HG03342 (cell line): ENCODE results near the gene CDH20.

ENCODE experiments used
- ATAC-seq: cut with Tn5 transposase; IDR thresholded peaks from one replicate; pipeline ENCODE4 v1.9.1; 2021; ENCODE audit warnings: mild to moderate bottlenecking, moderate library complexity; ENCODE audit not compliant: unreplicated experiment

The CDH20 gene

DNA sequence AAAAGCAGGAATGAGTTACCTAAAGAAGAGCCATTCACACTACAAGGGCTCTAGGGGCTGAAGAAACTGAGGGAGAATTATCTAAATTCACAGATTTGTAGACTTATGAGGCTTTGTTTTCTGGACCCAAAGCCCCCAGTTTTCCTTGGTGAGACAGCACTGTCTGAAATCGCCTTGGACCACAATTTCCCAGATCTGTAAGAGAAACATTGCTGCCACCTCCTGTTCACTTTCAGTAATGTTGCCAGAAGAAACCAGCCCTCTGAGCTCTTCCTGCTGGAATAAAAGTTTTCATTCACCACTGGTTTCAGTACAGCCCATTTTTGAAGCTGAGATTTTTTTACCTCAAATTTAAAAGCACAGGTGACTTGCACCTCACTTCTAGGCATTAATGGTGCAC lies 169.2 kb downstream of the CDH20 start:
- peak; percentile 73 for ATAC-seq

DNA sequence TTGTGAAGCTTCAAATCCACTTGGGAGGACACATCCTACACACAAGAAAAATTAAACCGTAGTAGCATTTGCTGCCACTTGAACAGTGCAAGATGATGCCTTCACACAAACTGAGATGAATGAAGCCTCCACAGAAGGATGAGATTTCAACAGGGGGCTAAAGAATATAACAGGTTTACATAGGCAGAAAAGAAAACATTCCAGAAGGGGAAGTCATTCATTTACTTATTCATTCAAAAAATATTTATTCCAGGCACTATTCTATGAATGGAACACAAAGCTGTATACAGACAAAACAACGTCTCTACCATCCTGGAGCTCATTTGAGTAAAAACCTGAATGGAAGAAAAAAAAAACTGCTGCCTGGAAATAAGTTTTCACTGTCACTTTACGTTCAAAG lies 170.5 kb downstream of the CDH20 start:
- no peak for ATAC-seq

DNA sequence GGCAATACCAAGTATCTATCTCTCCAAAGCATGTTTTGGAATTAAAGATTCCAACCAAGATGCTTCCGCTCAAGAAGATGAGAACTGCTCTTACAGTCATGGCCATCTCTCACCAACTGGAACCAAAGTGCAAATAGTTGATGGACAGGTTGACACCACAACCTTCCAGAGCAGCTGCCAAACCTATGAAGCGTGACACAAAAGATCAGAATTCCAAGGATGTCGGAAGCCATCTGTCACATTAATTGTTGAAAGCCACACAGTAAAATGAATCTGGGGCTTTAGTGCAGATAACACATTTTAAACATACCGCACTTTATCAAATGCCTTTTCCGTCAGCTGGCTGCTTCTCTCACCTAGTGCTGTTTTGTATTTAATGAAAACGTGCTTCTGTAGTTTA lies 195.7 kb downstream of the CDH20 start:
- no peak for ATAC-seq

DNA sequence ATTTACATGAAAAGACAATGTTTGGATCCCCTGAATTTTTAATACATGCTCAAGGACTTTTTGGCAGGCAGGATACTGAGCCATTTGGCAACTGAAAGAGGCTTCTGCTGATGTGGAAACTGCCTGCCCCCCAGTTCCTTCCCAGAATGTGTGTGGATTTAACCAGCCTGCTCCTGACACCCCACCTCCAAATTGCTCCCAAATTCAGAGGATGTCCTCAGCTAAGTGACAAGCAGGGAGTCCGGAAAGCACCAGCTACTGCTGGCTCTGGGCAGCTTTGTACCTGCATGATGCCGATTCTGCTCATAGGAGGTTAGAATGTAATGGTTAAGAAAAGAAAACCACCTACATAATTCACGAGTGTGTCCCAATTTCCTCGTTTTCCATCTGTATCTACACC lies 197.5 kb downstream of the CDH20 start:
- no peak for ATAC-seq

DNA sequence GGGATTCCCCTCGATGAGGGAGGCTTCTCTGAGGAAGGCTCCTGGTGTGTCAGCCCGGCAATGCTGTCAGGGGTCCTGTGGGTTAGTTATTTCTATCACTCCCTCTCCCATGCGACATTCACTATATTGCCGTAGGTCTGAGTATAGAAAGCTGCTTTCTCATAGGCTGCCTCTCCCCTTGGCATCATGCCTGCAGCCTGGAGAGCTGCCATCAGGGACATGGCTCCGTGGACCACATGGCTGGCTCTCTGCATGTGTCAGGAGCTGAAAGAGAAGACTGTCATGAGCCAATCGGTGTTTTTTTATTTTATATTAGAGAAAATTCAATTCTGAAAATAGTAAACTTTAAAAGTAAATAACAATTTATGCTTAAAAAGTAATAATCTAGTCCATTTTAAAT lies 198.0 kb downstream of the CDH20 start:
- no peak for ATAC-seq

DNA sequence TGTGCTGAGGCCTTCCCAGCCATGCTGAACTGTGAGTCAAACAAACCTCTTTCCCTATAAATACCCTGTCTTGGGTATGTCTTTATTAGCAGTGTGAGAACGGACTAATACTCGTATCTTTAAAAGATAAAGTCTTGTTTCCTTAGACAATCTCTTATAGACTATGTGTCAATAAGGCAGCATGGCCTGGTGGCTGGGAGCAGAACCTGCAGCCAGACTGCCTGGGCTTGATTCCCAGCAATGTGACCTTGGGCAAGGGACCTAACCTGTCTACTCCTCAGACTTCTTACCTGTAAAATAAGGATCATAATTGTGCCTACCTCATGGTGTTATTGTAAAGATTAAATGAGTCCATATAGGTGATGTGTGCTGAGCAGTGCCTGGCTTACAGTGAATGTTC lies 198.7 kb downstream of the CDH20 start:
- ATAC-seq = no peak

DNA sequence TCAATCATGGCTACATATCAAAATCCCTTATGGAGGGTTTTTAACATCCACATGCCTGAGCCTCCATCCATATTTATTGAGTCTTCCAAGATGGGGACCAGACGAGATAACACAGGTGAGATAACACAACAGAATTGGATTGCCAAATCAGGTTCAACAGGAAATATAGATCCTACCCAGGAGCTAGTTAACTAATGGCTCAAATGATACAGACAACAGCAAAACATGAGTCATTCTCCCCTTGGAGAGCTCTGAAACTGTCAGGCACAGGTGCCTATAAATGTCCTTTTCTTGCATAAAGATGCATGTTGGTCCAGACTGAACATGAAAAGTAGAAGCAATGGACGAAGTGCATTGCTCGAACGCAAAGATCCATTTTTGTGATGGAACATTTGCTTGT lies 202.2 kb downstream of the CDH20 start:
- ATAC-seq = no peak

DNA sequence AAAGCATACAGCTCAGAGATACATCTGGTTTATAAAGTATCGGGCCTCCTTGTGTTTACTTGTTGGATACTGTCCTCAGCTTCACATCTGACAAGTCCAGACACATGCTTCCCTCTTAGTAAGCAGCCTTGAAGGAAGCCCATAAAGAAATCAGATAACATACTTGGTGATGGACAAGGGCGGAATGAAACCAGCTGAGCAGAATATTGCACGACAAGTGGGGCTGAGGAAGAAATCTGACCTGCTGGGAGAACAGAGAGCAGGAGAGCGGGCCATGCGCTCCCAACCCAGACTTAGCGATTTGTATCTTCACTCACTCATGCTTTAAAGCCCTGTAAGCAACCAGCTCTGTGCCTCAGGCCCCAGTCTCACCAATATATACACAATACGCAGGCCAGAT lies 208.4 kb downstream of the CDH20 start:
- no peak for ATAC-seq

DNA sequence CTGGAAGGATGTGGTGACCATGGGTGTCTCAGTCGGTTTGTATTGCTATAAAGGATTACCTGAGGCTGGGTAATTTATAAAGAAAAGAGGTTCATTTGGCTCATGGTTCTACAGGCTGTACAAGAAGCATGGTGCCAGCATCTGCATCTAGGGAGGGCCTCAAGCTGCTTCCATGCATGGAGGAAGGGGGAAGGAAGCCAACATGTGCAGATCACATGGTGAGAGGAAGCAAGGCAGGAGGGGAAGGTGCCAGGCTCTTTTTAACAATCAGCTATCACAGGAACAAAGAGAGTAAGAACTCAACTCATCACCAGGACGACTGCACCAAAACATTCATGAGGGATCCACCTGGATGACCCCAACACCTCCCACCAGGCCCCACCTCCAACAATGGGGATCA lies 209.4 kb downstream of the CDH20 start:
- no peak for ATAC-seq

DNA sequence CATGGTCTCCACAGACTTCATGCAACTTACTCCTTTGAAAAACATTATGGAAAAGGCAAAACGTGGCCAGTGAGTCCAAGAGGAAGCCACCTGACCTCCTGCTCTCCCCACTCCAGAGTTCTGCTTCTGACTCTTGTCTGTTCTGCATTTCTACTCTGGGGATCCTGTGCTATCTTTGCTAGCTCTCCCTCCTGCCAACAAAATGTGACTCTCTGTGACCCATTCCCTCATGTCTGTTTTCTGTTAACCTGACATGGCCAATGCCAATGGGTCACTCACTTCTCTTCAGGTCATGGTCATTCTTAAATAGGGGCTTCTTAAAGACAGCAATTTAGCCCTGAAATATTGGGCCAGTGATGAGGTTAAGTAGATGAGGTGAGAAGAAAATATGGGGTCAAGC lies 210.3 kb downstream of the CDH20 start:
- ATAC-seq = no peak

DNA sequence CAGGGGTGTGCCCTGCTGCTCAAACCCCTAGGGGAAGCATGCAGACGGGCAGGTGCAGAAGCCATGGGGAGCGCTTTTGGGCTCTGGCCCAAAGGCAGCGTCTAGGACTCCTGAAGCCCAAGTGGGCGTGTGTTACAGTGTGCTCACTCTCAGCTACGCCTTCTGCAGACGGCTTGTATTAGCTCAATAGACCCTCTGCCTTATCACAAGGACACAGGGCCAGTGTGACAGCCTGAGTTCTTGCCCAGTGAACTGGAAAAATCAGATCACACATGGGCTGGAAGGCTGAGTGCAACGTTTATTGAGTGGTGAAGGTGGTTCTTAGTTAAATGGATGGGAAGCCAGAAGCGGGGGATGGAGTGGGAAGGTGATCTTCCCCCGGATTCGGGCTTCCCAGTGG lies 210.9 kb downstream of the CDH20 start:
- no peak for ATAC-seq

DNA sequence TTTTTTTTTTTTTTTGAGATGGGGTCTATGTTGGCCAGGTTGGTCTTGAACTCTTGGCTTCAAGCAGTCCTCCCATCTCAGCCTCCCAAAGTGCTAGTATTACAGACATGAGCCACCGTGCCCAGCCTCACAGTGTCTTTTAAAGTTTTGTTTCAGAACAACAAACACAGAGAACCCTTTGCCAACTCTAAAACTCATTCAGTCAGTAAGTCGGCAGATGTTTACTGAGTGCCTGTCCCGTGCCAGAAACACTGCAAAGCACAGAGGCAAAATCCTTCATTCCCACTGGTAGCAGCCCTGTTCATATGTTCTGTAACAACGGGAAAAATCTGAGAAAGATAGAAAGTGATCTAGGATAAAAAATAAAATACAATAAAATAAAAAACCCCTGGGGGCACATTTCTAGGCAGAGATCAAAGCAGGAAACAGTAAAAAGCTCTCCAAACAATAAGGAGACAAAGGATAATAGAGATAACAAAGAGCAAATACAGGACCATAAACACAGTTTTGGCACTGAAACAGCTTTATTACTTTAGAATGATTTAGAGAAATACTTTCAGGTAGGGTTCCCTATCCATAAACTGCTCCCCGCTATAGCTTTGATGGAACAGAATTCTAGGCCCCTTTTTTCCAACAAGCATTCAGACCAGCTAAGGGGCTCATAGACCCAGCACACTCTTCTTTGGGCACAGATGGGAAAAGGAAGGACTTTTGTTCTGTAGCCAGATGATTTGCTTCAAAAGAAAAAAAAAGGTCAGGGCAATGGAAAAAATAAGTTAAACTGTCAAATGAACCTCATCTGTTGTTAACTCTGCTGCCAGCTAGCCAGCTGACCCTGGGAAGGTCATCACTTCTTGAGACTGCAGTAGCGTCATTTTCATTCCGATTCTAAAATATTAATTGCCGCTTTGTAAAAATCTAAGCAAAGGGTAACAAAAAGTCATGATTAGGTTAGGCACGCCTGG lies 212.3 kb downstream of the CDH20 start:
- ATAC-seq = no peak

DNA sequence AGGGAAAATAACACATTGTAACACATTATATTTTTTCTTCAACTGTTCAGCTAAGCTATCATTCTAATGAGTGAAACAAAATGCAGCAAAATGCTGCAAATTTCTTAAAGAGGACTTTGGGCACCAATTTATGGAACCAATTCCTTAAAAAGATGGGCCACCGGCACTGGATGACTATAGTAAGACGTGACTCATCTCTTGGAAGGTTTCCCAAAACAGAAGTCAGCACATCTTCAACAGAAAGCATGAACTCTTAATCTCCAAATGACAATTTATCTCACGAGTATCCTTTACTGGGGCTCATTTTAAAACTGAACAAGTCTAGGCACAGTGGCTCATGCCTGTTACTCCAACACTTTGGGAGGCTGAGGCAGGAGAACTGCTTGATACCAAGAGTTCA lies 213.4 kb downstream of the CDH20 start:
- no peak for ATAC-seq

DNA sequence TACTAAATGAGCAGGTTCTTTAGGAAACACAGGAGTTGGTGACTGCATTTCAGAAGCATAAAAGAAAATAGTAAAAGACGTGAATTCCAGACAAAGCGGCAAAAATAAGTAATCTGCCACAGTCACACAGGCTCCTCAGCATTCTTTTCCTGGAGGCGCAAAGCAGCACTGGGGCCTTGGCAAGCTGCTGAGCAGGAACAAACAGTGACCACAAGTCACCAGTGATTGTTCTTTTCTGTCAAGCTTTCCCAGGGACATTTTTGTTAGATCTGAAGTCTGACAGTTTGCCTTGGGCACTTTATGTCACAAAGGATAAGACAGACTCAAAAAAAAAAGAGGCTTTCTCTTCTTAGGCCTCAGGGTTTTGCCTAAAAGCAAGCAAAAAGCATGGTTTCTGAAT lies 216.2 kb downstream of the CDH20 start:
- ATAC-seq = no peak

DNA sequence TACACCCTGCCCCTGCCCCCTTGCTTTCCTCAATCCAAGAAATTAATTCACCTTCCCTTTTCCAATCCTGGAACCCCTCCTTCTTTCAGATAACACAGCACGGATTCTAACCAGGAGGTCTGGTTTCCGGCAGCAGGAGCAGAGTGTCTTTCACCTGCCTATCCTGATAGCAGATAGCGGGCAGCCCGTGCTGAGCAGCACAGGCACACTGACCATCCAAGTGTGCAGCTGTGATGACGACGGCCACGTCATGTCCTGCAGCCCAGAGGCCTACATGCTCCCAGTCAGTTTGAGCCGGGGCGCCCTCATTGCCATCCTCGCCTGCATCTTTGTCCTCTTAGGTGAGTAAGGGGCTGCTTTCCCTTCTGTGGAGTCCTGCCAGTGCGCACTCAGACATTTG lies 216.7 kb downstream of the CDH20 start:
- no peak for ATAC-seq

DNA sequence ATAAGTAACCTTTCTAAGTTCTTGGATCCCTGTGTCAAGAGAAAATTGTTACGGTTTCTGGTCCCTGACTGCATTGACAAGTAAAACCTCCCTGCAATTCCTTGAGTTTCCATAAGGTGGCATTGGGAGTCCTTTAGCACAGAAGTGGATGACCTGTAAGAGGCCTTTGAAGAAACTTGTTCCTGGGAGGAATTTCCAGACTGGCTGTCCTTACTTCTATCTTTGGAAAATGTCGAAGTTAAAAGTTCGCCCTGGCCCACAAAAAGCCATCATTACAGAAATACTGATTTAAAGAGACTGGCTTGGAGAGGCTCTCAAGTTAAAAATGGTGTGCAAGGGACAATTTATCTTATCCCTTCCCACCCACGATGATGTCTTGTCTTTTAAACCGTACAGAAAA lies 218.4 kb downstream of the CDH20 start:
- ATAC-seq = peak; percentile 87

DNA sequence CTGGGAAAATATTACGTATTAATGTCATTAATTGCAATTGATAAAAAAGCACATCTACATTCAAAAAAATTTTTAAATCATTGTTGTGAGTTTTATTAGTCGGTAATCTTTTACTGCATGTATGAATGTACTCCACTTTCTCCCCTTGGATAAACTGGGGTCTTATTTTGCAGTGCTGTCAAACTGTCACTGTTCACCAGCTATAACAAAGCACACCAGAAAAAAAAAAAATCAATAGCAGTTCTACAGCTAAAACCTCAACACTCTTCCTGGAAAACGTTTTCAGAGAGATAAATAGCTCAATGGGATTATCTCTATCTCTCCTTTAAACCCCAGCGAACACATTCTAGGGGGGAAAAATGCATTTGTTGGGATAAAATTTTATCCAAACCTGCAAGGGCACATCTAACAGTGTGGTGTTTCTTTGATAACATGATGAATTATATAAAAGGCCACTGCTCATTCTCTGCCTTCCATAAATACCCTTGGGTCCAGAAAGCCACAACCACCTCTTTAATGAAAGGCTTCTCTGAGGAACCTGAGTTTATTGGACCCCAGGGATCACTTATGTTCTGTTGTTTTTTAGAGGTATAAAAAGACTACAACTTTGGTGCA lies 219.9 kb downstream of the CDH20 start:
- no peak for ATAC-seq

DNA sequence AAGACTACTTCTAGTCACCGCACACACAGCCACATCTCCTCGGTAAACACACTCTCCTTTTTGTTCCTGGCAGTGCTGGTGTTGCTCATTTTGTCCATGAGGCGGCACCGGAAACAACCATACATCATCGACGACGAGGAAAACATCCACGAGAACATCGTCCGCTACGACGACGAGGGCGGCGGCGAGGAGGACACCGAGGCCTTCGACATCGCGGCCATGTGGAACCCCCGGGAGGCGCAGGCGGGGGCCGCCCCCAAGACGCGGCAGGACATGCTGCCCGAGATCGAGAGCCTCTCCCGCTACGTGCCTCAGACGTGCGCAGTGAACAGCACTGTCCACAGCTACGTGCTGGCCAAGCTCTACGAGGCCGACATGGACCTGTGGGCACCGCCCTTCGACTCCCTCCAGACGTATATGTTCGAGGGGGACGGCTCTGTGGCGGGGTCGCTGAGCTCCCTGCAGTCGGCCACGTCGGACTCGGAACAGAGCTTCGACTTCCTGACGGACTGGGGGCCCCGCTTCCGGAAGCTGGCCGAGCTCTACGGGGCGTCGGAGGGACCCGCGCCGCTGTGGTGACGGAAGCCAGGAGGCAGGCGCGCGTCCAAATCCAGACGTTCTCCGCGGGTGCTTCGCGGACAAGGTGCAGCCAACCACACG lies 221.0 kb downstream of the CDH20 start:
- ATAC-seq = no peak

DNA sequence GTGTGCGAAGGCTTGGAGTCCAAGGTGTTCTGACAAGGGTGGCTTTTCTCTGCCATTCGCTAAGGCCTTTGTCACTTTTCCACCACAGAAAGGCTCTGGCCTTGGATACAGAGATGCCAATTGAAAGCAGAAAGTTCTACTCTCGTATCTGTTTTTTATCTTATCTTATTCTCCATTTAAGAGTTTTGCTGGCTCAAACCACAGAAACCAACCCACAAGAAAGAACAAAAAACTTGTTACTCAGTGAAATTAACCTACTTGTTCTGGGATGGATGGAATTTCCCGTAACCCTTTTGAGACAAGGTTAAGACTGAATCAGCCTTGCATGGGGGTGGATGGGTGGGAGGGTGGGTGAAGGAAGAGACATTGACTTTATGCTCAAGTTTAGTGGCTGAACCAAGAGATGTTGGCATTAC lies 221.7 kb downstream of the CDH20 start:
- no peak for ATAC-seq

DNA sequence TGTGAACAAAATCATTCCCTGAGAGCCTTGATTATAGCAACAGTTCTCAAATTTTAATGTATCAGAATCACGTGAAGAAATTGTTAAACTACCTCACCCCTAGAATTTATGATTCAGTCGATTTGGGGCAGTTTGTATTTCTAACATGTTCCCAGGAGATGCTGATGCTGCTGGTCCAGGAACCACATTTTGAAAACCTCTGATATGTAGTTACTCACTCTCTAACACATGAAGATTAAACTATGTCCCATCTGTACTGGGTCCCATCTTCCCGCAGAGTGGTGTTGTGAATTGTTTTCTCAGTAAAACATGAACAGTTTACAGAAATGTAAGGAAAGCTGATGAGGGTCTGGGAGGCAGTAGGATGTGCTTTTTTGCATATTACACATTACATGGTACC lies 223.1 kb downstream of the CDH20 start:
- no peak for ATAC-seq

DNA sequence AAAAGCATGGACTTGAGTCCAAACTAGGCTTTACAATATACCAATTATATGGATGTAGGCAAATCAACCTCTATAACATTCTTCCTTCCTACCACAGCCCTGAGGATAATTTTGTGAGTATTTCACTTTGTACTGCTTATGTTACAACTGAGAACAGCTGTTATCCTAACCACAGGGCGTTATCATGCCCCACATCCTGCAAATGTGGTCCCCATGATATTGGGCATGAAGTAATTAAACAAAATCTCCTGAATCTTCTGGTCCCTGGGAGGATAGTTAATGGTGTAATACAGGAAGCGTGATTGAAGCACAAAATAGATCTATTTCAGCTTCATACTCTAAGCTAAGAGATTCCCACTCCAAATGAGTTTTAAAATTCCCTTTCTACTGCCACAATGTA lies 223.6 kb downstream of the CDH20 start:
- ATAC-seq = no peak
